ENCODE measurements around the gene LARP1. TPM values are rescaled to one million over a fixed set of nuclear protein-coding genes. Genes with fewer than 3 reads are reported as not detected.
A peak's percentile ranks its signal among the peaks of the same experiment; 100 is the strongest.

The LARP1 gene
- total and polyA plus RNA-seq, 9 of the 15 experiments (the other 6 are each of a cell fraction or from before 2014, with no cell fraction given) = 22.6 to 300 (median 92.0) TPM

- H3K4me3 ChIP-seq = no peak overlapping the region
- H3K36me3 ChIP-seq (ENCODE audit: control insufficient read depth, insufficient read depth, low read length) = peaks cover 58% of the 10 kb centered on the region; the same call in 2 of the 3 replicates
- BruUV-seq (replicated peaks) = no TSS peak
- TF ChIP-seq POLR2AphosphoS5 (IDR thresholded peaks at IDR 0.05; ENCODE audit: control insufficient read depth, insufficient read depth, low read depth, low read length) = peak; percentile 6; the same call in 1 of the 2 replicates
- no peak for TF ChIP-seq EZH2 (IDR thresholded peaks at IDR 0.05; ENCODE audit: borderline replicate concordance, low read depth, low read length)
- peak; percentile 60 for TF ChIP-seq HMBOX1 (IDR thresholded peaks at IDR 0.05)
- TF ChIP-seq SMAD3 (CRISPR knock-in tag; conservative IDR thresholded peaks at IDR 0.05) = no peak
- DNase-seq (ENCODE audit: extremely low read depth in 1 of 4, low spot score in 3 of 4) (no peak), ATAC-seq (no peak), FAIRE-seq (no peak)
- CTCF ChIA-PET (ENCODE audit: low intra/inter-chr PET ratio) = no interaction called here
- H3K27me3 ChIP-seq (ENCODE audit: control insufficient read depth in 2 of 2, insufficient read depth in 2 of 2, low read length in 2 of 2) = no peaks in the 10 kb centered on the region
- no peak overlapping the region for H3K9ac ChIP-seq (ENCODE audit: insufficient read depth in 1 of 2, low read depth in 2 of 2, low read length in 2 of 2)
- peaks cover 99% of the 10 kb centered on the region for H3K79me2 ChIP-seq (ENCODE audit: control insufficient read depth, insufficient read depth, low read length)
- no peak overlapping the region for H2AFZ ChIP-seq (ENCODE audit: low read depth, low read length)
- H3K4me1 ChIP-seq (replicated peaks in 1 of 2; ENCODE audit: control insufficient read depth in 2 of 2, insufficient read depth in 2 of 2, low read length in 2 of 2) = peaks cover 35 to 55% of the 10 kb centered on the region in 2 experiments
- H3K4me2 ChIP-seq (ENCODE audit: insufficient read depth, low read length) = no peak overlapping the region
- intact Hi-C loops (cut with micrococcal nuclease) = no loop called here
- in situ Hi-C loops (cut with MboI) = no loop called here
- peaks cover 65% of the 10 kb centered on the region for H4K20me1 ChIP-seq (replicated peaks; ENCODE audit: control insufficient read depth, insufficient read depth, low read length)
- peaks cover 6% of the 10 kb centered on the region for H3K9me1 ChIP-seq (ENCODE audit: control insufficient read depth, insufficient read depth, low read length)
- H3K27ac ChIP-seq (ENCODE audit: extremely low read depth, low read depth, low read length) = no peak overlapping the region
- 92% methylated on average over 4 of the region's 4 CpGs for WGBS (ENCODE audit: insufficient coverage, low coverage, missing lambda C conversion rate)
- POLR2A ChIA-PET = interaction anchor here (1.1 to 3.3 kb wide), 3 partner anchors 10 to 21 kb away, joined by 4 to 10 read pairs (median 9); no protein-coding TSS in a partner anchor
- H3K9me3 ChIP-seq (replicated peaks; ENCODE audit: control insufficient read depth, insufficient read depth, low read depth, low read length) = no peaks in the 10 kb centered on the region
These were observed 23.9 kb downstream of the LARP1 start for GRCh38 chr5:154779105-154779504.
